SH-SY5Y (cell line): ENCODE measurements around the gene ZBED3.

Source experiments
- GATA2 ChIP-seq: IDR thresholded peaks from 2 replicates; pipeline ENCODE4 v1.6.1; 2011; ENCODE audit warnings: mild to moderate bottlenecking, low read depth, low read length
- GATA3 ChIP-seq: IDR thresholded peaks from 2 replicates; pipeline ENCODE4 v1.6.1; 2011; ENCODE audit warnings: low read depth, mild to moderate bottlenecking, low read length, moderate library complexity

- TF ChIP-seq GATA2 = no peak
- no peak for TF ChIP-seq GATA3
Observed at GRCh38 chr5:77074745-77075144, 12.3 kb downstream of the ZBED3 start.
